Chondrocyte (in vitro differentiated cells): ENCODE measurements around the gene NDUFB4. TPM values are rescaled to one million over a fixed set of nuclear protein-coding genes. Genes with fewer than 3 reads are reported as not detected.

Source experiments
- DNase-seq: peaks from one replicate; pipeline ENCODE4 v3.0.0; 2021; ENCODE audit warnings: mixed read lengths, low spot score
- H3K27ac Mint-ChIP-seq: one replicate; pipeline ENCODE4 v1.8.0; 2021; ENCODE audit warnings: mild to moderate bottlenecking, moderate library complexity, mixed read lengths; ENCODE audit not compliant: unreplicated experiment
- H3K27me3 Mint-ChIP-seq: 2 replicates; pipeline ENCODE4 v1.8.0; 2021; ENCODE audit warnings: low read depth, mixed read lengths
- H3K36me3 Mint-ChIP-seq: 2 replicates; pipeline ENCODE4 v1.8.0; 2021; ENCODE audit warnings: low read depth, mixed read lengths
- H3K4me1 Mint-ChIP-seq: 2 replicates; pipeline ENCODE4 v1.8.0; 2021; ENCODE audit warnings: low read depth, mild to moderate bottlenecking, mixed read lengths
- H3K4me3 Mint-ChIP-seq: one replicate; pipeline ENCODE4 v1.8.0; 2021; ENCODE audit warnings: mild to moderate bottlenecking, moderate library complexity, mixed read lengths; ENCODE audit not compliant: unreplicated experiment
- H3K9me3 Mint-ChIP-seq: 2 replicates; pipeline ENCODE4 v1.8.0; 2021; ENCODE audit warnings: low read depth, mixed read lengths
- long read RNA-seq: library from polyadenylated mRNA; stranded (forward); transcript quantifications from one replicate; pipeline ENCODE4 v2.0.0, GENCODE V29; 2021
- total RNA-seq: library from RNA; stranded (reverse); gene quantifications from 3 replicates; pipeline ENCODE4 v1.2.1, GENCODE V29; 2021
- TF ChIP-seq, protein P1 (sequence below): fragments of 200-600 bp; sonication (generic); IDR thresholded peaks from 2 replicates; pipeline ENCODE4 v1.5.0; 2021; ENCODE audit warnings: antibody characterized with exemption, mild to moderate bottlenecking, moderate library complexity

Gene NDUFB4
- total RNA-seq = 81.8 to 109 TPM (median 87.6 TPM) in 3 replicates
- long read RNA-seq, transcript NDUFB4-201 (3 exons, 671 nt) = major isoform, 73 of 84 reads
- long read RNA-seq, partial matches to known transcripts = 0 of 84 reads
- long read RNA-seq, other reads (novel, unspliced or antisense) = 5 of 84 reads

DNA sequence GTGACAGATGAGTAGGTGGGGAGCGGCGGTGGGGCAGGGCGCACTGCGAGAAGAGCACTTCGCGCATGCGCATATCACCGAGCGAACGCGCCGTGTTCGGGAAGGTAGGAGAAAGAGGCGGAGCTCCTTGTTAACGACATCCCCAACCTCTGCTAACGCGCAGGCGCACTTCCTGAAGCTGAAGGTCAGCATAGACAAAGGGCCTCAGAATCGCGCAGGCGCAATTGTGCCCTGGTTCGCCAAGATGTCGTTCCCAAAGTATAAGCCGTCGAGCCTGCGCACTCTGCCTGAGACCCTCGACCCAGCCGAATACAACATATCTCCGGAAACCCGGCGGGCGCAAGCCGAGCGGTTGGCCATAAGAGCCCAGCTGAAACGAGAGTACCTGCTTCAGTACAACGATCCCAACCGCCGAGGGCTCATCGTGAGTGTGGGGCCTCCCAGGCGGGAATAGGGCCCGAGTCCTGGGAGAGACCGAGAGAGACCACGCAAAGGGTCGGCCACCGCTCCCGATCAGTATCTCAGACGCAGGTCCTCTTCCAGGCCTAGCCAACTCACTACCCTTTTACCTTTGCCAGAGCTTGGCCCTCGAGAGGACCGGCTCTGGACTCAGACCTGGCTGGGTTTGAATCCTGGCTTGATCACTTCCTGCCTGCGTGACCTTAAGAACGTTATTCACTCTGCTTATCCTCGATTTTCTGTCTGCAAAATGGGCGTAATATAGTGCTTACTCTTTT is at the start of gene NDUFB4:
Gene NDUFB4 (plus strand): TSS at position 221 of the 737 bp plus-strand sequence. CDS start 24 bp downstream, at position 245.
- peak; percentile 100 for DNase-seq
- H3K4me3 Mint-ChIP-seq = peak within 1 kb of the TSS; percentile 84
- peaks cover 3% of the 10 kb centered on the region for H3K27me3 Mint-ChIP-seq
- peaks cover 2% of the 10 kb centered on the region for H3K36me3 Mint-ChIP-seq
- H3K27ac Mint-ChIP-seq = peak within 1 kb of the TSS; percentile 95
- H3K4me1 Mint-ChIP-seq = peaks cover 5% of the 10 kb centered on the region
- TF ChIP-seq, protein P1, sequence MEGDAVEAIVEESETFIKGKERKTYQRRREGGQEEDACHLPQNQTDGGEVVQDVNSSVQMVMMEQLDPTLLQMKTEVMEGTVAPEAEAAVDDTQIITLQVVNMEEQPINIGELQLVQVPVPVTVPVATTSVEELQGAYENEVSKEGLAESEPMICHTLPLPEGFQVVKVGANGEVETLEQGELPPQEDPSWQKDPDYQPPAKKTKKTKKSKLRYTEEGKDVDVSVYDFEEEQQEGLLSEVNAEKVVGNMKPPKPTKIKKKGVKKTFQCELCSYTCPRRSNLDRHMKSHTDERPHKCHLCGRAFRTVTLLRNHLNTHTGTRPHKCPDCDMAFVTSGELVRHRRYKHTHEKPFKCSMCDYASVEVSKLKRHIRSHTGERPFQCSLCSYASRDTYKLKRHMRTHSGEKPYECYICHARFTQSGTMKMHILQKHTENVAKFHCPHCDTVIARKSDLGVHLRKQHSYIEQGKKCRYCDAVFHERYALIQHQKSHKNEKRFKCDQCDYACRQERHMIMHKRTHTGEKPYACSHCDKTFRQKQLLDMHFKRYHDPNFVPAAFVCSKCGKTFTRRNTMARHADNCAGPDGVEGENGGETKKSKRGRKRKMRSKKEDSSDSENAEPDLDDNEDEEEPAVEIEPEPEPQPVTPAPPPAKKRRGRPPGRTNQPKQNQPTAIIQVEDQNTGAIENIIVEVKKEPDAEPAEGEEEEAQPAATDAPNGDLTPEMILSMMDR = no peak
- H3K9me3 Mint-ChIP-seq = no peaks in the 10 kb centered on the region

DNA sequence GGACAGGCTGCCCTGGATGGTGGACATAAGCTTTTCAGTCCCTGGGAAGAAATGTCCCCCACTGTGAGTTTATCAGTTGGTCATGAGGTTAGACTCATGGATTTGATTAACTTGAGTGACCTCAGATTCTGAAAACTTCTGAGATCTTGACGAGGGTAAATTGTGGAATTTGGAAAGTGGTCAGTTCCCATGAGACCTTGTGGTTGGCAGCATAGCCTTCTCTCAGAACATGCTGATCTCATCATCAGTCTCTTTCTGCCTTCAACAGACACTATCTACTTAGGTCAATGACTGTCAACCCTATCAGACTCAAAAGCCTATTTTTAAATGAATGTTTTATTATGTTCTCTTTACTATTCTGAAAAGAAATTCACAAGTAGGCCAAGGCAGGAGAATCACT is 45.6 kb upstream of the NDUFB4 start:
- Mint-ChIP-seq H3K27me3 (no peaks in the 10 kb centered on the region), H3K27ac (no peak overlapping the region), H3K4me1 (peaks cover 8% of the 10 kb centered on the region), H3K9me3 (no peaks in the 10 kb centered on the region), H3K4me3 (no peak overlapping the region), H3K36me3 (no peaks in the 10 kb centered on the region)
- DNase-seq = no peak
- TF ChIP-seq, protein P1 = no peak

DNA sequence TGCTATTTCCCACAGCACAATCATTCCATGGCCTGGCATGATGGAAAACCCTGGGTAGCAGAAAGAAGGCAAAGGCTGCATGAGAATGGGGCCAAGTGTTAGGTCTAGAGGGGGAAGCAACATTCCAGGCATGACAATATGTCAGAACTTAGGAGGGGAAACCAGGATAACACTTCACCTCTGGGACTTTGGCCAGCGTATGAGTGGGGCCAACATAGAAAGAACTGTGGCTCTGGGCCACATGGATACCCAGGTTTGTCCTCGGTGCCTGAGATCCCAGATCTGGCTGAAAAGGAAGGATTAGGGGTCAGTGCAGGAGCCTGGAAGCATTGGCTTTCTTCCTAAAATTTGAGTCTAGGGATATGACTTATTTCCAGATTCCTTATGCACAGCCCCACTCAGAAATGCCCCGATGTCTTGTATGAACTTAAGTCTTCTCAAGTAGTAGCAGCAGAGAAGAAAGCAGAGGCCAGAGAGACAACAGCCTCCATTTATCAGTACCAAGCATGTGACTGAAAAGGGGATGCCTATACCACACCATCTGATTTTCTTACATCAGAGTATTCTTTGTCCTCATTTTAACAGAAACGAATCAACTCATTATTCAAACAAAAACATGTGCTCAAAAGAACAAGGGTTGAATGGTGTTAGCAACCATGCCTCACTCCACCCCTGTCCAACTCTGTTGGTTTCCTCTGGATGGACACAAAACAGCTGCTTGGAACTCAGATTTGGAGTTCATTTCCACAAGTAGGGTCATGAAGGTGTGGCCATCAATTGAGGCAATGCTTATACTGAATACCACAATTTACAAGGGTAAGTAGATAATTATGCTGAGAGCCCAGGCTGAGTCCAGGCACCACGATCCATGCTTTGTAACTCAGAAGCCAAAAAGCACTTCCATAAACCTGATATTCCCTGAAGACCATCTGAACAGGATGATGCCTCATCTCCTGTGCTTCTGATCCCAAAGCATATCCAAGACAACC is 43.7 kb upstream of the NDUFB4 start:
- DNase-seq = no peak
- TF ChIP-seq, protein P1 = no peak
- peaks cover 12% of the 10 kb centered on the region for H3K4me1 Mint-ChIP-seq
- no peaks in the 10 kb centered on the region for H3K27me3 Mint-ChIP-seq
- H3K9me3 Mint-ChIP-seq = no peaks in the 10 kb centered on the region
- H3K4me3 Mint-ChIP-seq = no peak overlapping the region
- H3K27ac Mint-ChIP-seq = no peak overlapping the region
- no peaks in the 10 kb centered on the region for H3K36me3 Mint-ChIP-seq

DNA sequence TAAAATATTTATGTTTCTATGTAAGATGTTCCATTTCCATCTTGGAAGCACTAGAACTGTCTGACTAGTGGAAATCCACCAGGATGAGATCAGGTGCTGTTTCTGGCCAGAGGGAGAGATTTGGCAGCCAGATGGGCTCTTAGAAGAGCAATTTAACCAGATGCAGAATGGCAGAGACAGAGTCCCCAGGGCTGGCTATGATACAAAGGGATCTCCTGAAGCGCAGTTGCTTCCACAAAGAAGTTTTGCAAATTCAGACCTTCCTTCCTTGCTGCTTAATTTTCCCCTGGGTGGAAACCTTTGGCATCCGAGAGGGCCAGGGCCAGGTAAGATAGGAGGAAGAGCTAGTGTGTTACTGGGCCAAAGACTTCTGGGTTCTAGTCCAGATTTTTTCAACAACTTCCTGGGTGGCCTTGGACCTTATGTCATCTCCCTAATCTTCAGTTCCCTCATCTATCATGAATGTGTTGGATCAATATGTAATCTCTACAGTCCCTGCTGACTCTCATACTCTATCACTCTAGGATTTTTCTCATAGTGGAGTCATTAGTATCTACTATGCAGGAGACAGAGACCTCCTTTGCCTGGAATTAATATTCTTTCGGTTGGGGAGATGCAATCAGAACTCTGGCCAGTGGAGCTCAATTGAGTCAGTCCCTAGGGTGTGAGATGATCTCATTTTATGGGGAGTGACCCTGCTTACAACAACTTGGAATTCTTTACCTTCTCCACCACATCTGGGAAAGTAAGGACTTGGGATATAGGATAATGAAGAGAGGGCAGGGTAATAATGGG is 41.1 kb upstream of the NDUFB4 start:
- DNase-seq = no peak
- no peaks in the 10 kb centered on the region for H3K27me3 Mint-ChIP-seq
- no peak overlapping the region for H3K27ac Mint-ChIP-seq
- TF ChIP-seq, protein P1 = no peak
- H3K4me3 Mint-ChIP-seq = no peak overlapping the region
- peaks cover 32% of the 10 kb centered on the region for H3K4me1 Mint-ChIP-seq
- H3K36me3 Mint-ChIP-seq = no peaks in the 10 kb centered on the region
- no peaks in the 10 kb centered on the region for H3K9me3 Mint-ChIP-seq
